GM21381 (cell line): ENCODE results near the gene CCSER1.
A peak's percentile ranks its signal among the peaks of the same experiment; 100 is the strongest.
"Not testable (repeated sequence)": the region's sequence is repeated elsewhere in the genome, so short reads cannot be mapped to it uniquely, and the experiment has no call there.

Experiments
- ATAC-seq: cut with Tn5 transposase; IDR thresholded peaks from one replicate; pipeline ENCODE4 v1.9.1; 2021; ENCODE audit warnings: mild to moderate bottlenecking, moderate library complexity; ENCODE audit not compliant: unreplicated experiment

The CCSER1 gene

DNA sequence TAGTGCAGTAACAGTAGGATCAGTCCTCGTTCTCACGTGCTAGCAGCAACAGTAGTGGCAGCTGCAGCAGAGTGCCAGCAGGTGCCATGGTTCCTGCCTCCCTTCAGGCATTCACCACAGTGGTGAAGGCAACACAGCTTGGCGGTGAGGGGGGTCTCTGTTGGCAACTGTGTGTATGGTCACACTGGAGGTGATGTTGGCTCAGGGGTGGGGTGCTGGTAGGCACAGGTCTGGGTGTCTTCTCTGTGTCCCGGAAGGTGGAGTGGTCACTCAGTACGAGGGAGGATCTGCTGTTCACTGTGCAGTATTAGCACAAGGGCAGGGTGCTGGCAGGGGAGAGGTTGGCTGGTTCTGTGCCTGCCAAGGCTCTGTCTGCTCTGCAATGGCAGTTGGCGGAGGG is 671.8 kb downstream of the CCSER1 start:
- no peak for ATAC-seq

DNA sequence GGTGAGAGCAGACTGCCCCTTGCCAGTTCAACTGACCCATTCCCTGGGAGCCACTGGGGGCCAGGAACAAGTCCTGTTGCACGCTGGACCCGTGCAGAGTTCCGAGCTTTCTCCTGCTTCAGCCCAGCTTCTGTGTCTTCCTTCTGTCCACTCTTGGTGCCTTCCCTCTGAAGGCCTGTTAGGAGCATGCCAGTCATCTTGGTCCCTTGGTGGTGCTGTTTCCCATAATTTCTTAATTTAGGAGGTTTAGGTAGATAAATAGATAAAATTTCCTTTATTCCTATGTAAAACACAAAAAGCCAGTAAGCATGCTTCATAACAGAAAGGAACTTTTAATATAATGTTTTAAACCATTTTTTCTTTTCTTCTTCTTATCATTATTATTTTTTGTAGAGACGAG is 672.7 kb downstream of the CCSER1 start:
- ATAC-seq, result no peak

DNA sequence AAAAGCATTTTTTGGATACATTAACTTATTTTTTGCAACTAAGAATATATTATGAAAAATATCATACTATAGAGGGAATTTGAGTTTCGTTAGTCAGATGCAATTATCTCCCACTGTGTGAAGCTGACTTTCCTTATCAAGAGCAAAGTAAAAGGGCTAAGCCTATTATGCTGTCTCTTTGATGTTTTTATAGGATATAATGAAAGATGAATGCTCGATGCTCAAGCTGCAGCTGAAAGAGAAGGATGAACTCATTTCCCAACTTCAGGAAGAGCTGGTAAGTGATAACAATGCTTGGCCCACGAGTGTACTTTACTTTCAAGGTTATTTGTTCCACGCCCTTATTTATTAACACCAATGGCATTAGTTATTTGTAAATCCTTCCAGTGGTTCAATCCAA is 688.4 kb downstream of the CCSER1 start:
- ATAC-seq, result no peak

DNA sequence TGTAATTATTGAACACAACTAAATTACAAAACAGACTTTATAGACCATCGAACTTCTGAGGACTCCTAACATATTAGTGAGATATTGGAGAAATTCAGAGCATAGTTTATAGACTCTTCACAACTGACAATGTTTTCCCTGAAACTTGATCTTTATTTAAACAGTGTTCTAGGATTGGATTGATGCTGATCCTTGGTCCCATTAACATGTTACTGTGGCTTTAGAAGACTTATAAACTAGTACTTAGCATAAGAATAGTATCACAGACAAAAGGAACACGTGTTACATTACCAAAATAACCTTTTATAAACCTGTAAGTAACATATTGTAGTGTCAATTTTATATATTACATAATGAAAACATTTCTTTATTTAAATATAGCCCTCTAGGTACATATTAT is 689.6 kb downstream of the CCSER1 start:
- no peak for ATAC-seq

DNA sequence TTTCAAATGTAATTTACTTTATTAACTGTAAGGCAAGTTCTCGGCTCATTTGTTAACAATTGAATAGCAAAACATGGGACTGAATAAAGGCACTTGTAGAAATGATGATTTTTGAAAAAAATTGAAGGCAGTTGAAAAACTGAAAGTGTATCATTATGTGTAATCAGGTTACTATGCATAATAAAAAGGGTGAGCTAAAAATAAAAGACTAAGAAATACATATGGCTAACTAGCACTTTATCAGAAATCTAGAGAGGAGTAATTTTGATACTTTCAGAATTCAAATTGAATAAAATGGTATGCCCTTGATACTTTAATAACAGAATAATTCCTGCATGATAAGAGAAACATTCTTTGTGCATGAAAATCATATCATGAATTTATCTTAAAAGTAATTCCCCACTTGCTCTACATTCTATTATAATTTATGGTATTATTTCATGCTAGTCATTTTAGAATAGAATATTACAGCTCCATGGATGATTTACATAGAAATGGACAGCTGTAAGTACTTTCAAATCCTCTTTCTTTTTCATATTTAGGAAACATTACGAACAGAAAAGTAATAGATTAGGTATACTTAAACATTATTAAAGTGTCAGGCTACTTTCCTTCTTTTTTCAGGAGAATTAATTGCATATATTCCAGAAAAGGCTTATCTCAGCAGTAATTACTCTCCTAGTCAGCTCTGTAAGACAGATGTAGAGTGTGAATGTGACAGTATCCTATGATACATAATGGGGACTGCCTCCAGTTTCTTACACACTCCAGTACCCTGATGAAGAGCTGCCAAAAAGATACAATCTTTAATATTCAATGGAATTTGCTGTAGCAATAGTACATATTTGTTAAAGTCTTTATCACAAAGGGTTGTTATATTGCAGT is 697.3 kb downstream of the CCSER1 start:
- no peak for ATAC-seq

DNA sequence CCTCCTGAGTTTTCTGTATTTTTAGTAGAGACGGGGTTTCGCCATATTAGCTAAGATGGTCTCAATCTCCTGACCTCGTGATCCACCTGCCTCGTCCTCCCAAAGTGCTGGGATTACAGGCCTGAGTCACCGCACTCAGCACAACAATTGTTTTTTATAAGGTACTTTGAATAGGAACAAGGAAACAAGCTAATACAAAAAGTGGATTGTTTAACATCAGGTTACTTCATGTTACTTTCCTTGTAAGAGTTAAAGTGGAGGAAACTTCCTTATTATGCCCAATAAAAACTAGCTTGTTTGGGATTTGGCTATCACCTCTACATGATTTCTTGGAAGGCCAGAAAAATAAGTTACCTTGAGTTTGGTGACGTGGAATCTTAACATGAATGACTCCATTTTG is 698.7 kb downstream of the CCSER1 start:
- no peak for ATAC-seq

DNA sequence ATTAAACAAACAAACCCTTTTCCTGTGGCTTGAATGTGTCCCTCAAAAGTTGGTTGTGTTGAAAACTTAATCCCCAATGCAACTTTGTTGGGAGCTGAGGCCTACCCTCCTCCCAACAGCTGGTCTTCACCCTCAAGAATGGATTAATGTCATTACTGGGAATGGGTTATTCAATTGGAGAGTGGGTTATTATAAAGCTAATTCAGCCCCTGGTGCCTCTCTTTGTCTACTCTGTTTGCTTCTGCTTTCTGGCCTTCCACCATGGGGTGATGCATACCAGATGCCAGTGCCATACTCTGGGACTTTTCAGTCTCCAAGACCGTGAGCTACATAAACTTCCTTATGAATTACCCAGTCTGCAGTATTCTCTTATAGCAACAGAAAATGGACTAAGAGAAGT is 706.5 kb downstream of the CCSER1 start:
- ATAC-seq, result no peak

DNA sequence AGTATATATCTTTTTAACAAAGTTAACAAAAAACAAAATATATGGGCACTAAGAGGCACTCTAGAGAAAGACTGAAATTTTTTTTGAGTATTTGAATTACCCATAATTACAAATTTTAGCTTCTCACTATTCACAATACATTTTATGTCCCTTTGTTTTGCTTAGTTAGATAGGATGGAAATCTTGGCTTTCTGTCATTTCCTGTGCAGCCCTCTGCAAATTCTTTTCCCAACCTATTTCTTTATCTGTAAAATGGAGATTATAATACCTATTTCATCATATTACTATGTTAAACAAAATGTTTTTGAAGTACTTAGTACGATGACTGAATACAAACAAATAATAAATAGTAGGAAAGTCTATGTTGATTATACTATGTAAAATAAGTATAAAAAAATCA is 710.0 kb downstream of the CCSER1 start:
- no peak for ATAC-seq

DNA sequence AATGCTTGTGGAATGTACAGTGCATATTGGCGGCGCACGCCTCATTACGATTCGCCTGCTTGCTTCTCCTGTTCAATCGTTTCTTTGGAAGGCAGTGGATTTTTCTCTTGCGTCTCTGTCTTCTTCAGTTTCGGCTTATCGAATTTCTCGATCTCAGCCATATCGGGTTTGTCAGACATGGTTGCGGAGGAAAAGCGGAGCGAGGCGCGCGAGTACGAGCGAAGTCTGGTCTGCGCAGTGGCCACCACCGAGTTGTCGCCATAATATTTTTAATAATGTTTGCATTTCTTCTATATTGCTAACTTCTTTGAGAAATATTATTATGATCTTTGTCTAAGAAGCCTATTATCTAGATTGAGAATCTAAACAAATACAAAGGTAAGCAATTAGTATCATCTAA is 711.7 kb downstream of the CCSER1 start:
- ATAC-seq, result not testable (repeated sequence)

DNA sequence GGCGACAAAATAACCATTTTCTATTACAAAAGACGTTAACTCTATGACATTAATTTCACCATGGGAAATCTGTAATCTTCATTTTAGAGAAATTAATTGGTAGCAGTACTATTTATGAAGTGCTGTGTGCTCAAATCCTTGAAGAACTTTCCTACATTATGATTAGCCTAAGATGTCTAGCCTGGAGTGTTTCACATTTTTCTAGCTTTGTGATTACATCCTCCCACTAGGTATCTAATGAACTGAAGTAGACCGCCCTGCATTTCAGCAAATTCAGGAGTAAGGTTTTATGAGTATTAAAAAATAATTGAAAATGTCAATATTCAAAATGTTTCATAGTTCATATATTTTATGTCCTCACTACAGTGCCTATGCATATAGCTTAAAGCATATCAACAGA is 713.1 kb downstream of the CCSER1 start:
- ATAC-seq, result no peak

DNA sequence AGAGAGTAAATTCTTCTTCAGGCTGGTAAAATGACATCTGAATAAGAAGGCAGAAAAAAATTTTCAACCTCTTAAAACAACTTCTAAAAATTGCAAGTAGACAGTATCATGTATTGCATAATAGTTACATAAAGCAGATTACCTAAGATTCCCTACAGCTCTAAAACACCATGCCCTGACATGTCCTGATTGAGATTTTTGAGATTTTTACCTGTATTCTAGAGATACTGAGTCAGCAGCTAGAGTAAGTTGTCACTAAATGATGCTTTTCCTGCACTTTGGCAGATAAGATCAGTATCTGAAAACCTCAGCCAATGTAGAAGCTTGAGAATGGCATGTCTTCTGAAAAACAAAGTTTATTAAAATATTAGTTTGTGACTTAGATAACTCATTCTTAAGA is 713.6 kb downstream of the CCSER1 start:
- no peak for ATAC-seq

DNA sequence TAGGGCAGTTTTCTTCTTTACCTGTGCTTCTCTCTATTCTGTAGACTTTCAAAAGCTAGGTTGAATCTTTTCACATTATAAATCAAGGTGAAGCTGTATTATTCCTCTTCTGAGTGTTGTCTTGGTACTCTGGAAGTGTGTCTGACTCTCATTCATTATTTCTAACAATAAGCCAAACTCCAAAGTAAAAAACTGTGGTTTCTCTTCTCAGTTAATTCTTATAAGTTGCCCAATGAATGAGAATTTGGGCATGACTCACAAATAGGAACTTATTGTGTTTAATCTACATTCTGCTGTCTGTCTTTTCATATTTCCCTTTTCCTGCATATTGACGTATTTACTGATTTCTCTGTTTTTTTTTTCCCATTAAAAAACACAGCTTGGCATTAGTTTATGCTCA is 714.5 kb downstream of the CCSER1 start:
- ATAC-seq, result no peak

DNA sequence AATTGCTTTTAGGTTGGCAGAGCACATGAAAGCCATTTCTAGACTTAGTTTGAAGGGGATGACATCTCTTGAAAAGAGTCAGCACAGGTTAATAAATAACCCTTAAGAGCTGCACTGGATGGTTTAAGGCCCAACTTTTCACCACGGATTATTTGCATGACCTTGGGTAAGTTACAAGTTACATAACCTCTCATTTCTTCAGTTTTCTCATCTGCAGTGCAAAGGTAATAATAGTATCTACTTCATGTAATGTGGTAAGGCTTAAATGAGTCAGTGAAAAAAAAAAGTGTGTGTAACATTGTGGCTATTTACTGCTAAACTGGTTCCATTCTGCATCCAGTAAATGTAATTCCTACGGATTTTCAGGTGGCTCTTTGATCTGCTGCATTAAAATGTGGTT is 715.8 kb downstream of the CCSER1 start:
- peak; percentile 95 for ATAC-seq

DNA sequence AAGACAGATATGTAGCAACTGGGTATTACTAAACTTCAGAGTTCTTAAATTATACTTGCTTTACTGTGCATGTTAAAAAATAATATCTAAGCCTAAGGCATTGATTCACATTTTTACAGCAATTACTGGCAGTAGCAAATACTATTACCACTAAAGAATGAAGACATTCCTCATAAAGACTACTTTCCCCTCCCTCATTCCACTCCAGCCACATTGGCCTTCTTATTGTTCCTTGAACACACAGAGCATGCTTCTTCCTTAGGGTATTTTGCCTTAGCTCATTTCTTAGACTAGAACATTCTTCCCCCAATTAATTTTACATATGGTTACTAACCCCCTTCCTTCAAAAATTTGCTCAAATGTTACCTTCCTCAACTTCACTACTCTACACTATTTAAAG is 717.0 kb downstream of the CCSER1 start:
- ATAC-seq, result no peak

DNA sequence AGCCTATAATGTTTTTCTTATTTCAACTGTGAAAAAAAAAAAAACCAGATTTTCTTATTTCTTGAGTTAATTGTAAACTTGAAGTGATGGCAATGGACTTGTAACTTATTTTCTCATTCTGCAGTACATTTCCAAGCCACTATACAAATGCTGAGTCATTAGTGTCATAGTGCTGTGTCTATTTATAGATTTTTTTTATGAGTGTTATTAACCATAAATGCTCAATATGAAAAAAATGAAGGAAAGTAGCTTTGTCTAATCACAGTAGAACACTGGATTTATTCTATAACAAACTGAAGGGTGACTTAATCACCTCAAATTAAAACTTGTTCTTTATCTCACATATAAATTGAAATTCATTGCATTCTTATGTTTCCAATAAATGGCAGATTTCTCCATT is 718.6 kb downstream of the CCSER1 start:
- ATAC-seq, result peak; percentile 34

DNA sequence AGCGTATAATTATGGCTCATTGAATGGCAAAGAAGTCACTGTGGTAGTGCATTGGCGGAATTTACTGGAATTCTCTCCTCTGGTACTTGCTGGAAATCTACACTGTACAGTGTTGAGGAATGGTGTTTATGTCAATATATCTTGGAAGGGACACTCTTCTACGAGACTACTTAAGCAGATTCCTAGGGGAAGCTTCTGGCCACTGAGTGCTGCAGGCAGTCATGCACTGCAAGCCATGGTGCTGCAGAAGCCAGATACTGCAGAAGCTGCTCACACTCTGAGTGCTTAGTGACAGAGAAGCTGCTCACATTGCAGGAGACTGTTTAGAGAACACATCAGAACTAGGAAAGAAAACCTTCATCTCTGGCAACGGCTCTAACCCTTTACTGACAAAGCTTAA is 725.0 kb downstream of the CCSER1 start:
- ATAC-seq, result no peak

DNA sequence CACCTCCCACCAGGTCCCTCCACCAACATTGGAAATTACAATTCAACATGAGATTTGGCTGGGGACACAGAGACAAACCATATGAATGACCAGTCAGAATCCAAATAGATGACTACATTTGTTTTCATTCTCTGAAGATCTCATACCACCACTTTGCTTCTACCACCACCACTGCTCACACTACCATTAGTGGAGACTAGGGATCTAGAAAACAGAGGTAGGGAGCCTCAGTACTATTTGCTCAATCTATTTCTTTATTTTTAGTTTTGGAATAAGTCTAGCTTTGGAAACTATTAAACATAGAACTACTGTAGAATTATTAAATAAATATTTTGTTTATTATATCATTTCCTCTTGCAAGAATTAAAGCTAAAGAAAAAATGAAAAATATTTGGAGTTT is 727.9 kb downstream of the CCSER1 start:
- no peak for ATAC-seq

DNA sequence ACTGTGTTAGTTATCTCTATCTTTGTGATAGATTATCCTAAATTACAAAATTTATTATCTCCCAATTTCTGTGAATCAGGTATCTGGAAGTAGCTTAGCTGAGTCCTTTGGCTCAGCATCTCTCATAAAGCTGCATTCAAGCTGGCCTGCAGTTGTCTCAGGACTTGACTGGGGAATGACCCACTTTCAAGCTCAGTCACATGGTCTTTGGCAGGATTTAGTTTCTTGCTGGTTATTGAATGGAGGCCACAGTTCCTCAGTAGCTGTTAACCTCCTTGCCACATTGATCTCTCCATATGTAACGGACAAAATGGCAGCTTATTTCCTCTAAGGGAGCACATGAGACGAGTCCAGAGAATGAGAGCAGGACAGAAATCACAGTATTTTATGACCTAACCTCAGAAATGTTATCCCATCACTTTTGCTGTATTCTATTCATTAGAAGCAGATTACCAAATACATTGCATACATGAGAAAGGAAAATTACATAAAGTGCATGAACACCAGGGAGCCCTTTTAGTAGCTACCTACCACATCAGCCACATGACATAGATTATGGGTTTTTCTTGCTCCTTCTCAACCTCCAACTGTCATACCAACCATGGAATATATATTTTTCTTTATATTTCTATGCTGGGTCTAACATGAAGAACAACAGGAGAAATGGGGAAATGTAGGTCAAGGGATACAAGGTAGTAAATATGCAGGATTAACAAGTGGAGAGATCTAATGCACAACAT is 730.1 kb downstream of the CCSER1 start:
- no peak for ATAC-seq

DNA sequence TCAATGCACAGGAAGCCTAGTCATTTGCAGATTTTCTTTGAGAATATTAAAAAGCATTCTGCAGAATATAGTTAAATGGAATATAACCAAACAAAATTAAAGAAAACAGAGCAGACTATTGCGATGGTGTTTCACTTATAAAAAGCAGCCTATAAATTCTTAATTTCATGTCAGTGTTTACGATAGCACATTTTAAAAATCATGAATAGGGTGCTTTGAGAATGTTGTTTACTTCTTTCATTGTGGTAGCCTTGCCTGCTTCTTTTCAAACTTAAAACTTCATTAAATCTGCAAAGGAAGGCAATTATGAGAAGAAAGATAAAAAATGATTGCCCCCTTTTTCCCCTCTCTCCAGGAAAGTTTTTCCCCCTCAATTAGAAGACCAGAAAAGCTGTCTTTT is 748.6 kb downstream of the CCSER1 start:
- no peak for ATAC-seq

DNA sequence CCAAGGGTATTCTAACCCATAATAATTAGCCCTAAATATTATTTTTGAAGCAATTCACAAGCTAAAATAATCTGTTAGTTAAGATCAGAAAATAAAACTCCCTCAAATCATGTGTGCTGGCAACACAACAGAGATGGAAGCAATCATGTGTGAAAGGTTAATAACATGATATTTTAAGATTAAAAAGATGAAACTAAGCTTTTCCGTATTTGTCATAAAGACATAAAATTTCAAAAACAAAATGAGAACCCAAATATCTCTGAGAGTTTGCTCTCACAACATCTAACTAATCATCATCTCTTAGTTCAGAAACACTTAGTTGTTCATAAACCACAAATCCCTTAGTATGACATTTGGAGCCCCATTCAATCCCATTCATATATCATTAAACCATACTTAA is 749.1 kb downstream of the CCSER1 start:
- no peak for ATAC-seq

DNA sequence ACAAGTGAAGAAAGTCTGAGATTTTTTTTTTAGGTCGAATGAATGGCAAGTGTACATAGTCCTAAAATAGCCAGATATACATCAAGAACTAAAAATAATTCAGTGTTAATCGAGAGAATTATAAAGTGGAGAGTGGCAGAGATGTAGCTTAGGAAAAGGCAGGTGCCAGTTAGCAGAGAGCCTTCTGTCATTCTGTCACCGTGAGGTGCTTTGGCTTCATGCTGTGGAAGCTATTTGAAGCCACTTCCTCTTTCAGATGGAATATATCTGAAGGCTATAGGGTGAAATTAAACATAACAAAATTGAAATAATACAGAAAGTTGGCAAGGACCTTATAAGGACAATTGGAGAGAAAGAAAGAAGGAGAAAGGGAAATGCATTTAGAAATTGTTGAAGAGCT is 756.3 kb downstream of the CCSER1 start:
- no peak for ATAC-seq

DNA sequence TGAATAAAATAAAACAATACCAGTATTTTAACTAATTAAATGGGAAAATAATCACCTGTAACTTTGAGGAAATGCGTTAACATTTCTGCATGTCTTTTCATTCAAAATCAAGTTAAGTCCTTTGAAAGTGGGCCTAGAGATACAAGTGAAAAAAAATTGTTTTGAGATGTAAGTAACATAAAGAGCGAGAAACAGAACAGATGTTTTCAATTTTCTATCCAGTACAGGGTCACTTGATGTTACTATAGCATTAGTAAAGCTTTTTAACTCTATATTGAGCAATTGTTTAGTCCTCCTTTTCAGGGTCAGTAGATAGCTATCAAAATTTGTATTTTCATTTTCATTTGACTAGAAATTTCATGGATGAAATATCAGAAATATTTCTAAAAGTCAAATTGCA is 761.4 kb downstream of the CCSER1 start:
- ATAC-seq, result no peak
